ENCODE results near the gene CHFR.
"Not testable (repeated sequence)": the region's sequence is repeated elsewhere in the genome, so short reads cannot be mapped to it uniquely, and the experiment has no call there.

Gene CHFR

DNA sequence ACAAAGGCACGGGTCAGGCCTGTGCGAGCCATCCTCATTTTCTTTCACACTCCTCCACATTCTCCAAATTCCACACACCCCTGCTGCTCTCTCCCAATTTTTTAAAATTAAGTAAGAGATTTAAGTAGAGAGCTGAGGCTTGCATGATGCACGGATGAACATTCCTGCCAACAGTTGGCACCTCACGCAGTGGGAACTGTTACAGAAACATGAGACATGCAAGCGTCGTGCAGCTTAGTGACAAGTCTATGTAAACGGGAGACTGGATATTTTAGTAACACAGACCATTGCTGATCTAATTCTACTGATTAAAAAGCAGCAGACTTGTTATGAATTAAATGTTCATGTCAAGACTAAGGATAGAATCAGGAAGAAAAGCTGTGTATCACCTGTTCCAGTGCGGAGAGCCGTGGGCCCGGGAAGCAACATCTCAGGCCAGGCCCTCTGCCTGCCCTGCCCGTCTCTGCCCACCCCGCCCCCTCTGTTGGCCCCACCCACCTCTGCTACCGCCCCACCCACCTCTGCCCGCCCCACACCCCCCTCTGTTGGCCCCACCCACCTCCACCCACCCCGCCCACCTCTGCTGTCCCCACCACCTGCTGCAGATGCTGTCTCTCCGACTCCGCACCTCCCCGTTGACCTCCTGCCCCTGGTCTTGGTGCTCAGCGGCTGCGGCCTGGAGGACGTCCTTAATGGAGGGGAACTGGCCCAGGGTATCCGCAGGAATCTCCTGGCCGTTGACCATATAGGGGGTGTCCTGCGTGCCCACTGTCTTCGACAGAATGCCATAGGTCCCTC, 79.9 kb downstream of the CHFR start:
- DNase-seq = no peak

GRCh38 chr12:132806857-132807256, 80.5 kb downstream of the CHFR start:
- no peak for DNase-seq

DNA sequence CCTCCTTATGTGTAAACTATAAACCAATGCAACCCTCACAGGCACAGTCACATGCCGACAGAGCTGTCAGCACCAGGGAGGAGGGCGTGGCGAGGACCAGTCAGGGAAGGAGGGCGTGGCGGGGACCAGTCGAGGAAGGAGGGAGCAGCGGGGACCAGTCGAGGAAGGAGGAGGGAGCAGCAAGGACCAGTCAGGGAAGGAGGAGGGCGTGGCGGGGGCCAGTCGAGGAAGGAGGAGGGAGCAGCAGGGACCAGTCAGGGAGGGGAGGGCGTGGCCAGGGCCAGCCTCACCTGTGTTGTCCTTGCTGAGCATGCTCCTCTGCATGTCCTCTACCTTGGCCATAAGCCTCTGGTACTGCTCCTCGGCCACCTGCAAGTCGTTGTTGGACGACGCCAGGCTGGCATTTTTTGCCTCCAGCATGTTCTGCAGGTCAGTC, 83.0 kb downstream of the CHFR start:
- DNase-seq = no peak

- no peak for DNase-seq
Observed at GRCh38 chr12:132803888-132804287, 83.5 kb downstream of the CHFR start.

DNA sequence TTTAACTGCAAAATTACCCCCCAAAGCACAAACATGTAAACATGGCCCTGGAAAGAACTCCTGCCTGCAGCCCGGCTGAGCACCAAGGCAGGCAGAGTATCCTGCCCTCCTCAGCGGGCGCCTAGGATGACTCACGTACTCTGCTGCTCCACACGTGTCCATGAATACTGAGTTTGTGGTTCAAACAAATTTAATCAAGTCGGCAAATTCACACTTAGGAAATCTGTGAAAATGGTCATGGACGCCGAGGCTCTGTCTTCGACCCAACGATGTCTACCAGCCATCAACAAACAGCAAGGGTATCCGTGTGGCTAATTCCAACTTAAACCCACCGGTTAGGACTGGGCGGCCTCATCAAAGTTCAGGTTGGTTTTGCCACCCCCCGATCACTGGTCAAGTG, 84.3 kb downstream of the CHFR start:
- no peak for DNase-seq

GRCh38 chr12:132801741-132802140, 85.7 kb downstream of the CHFR start:
- DNase-seq = no peak

GRCh38 chr12:132798836-132799235, 88.6 kb downstream of the CHFR start:
- no peak for DNase-seq

DNA sequence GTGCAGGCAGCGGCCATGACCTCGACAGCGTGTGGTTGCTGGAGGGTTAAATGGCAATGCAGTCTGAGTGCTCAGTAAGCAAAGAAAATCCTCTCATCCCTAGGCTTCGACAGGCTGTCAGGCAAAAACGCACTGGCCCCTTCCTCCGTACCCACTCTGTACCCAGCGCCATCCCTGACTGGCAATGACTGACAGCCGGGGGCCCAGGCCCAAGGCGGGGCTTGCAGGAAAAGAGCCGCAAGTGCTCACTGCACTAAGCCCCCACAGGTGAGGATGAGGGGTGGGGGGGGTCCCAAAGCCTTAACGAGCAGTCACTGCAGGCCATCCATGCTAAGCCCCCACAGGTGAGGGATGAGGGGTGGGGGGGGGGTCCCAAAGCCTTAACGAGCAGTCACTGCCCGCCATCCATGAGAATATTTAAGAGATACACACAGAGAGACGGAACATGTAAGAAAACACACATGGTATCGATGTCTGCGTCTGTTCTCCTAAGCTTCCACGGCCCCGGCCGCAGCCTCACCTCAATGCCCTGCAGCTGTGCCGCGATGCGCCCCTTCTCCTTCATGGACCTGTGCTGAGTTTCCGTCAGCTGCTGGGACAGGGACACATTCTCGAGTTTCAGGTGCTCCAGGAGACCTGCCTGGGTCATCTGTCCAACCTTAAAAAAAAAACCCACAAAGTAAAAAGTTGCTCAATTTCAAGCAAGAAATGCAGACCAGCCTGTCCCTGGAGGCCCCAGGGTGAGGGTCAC, 89.4 kb downstream of the CHFR start:
- no peak for DNase-seq

DNA sequence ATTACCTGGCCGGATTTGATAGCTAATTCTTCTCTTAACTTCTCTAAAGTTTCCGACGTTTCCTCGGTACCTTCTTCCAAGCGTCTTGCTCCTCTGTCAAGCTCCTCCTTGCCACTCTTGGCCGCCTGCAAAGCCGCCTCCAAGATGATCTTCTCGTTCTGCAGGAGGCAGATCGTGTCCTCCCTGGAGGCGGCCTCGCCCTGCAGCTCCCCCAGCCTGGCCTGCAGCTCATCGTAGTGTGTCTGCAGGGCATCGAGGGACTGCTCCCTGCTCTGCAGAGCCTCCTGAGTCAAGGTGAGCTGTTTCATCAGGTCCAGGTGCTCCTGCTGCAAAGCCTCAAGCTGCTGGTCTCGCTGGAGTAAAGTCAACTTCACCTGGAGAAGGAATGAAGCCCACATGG, 91.6 kb downstream of the CHFR start:
- DNase-seq = no peak

DNA sequence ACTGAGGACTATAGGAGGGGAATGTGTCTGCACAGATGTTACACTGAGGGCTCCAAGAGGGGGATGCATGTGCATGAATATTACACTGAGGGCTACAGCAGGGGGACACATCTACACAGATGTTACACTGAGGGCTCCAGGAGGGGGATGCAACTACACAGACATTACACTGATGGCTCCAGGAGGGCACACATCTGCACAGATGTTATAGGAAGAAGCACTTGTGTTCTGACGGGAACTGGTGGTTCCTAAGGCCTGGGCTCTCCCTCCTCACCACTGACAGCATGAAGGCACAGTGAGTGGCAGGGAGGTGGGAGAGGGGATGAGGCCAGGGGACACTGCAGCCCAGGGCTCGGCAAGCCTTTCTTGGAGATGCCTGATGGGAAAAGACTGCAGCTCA, 95.5 kb downstream of the CHFR start:
- not testable (repeated sequence) for DNase-seq

GRCh38 chr12:132789099-132789471, 98.3 kb downstream of the CHFR start:
- no peak for DNase-seq

DNA sequence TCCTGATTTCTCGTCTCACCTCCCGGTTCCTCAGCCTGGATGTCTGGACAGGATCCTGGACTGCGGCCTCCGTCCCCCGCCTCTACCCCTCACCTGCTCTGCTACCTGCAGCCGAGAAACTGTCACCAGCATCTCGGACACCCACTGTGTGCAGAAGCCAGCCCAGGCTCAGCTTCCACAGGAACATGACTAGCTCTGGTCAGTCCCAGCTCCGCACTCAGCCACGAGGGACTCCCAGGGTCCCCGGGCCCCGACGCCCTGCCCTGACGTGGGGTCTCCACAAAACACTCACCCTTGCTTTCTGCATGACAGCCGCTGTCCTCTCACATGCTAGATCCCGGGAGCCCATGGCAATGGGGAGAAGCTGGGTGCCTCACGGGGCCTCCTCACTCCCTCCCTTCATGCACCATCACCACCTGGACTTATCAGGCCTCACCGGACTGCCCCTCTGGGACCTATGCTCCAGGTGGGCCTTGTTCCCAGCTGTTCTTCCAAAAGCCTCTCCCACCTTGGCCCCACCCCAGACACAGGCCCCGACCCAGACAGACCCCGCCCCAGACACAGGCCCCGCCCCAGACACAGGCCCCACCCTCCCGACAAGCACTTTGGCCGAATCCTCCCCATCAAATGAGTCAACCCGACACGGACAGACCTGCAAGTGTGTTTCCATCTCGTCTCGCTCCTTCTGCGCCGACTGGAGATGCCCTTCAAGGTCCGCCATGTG, 98.9 kb downstream of the CHFR start:
- DNase-seq = no peak

DNA sequence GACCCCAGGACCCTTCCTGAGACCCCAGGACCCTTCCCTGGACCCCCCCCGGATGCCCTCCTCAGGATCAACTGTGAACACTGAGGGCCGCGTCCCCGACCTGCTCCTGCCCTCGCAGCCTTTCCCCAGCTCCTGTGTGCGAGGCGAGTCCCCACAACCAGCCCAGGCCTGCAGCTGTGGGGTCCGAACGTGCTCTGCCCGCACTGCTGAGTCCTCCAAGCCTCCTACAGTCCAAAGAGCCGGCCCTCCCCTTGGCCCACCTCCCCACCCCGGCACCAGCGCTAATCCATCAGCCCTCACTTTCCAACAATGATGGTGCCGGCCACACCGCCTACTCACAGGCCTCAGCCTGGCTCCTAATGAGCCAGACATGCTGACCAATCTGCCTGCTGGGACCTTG, 99.5 kb downstream of the CHFR start:
- no peak for DNase-seq

- DNase-seq = no peak
Observed at GRCh38 chr12:132786192-132786591, 101.2 kb downstream of the CHFR start.

DNA sequence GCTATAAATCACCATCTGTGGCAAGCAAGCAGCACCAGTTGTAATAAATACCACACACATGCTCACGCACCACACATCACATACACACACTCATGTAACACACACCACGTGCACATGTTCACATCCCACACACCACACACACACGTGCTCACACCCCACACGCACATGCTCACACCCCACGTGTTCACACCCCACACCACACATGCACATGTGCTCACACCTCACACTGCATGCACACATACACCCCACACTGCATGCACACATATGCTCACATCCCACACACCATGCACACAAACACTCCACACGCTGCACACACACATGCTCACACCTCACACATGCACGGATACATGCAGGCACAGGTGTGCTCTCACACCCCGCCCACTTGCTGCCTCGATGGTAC, 102.8 kb downstream of the CHFR start:
- no peak for DNase-seq

- DNase-seq = no peak
Observed at GRCh38 chr12:132783917-132784531, 103.4 kb downstream of the CHFR start.

Measured in NCI-H526 treated with DMSO at 0.1 percent for 48 hours (cell line).